WTC11 (cell line): ENCODE data around the gene PSD. TPM values are rescaled to one million over a fixed set of nuclear protein-coding genes. Genes with fewer than 3 reads are reported as not detected.

Experiments
- ATAC-seq: fragments of 200-7000 bp; cut with Tn5 transposase; 2 replicates; pipeline ENCODE4 v1.10.0; 2021; ENCODE audit warnings: mild to moderate bottlenecking, moderate library complexity
- CTCF ChIA-PET: fragments of 300-600 bp; sonication (Branson Sonifier 250); formaldehyde crosslinking; loops from one replicate; lab custom pipeline; 2021; ENCODE audit warnings: antibody characterized with exemption; lab: Charles Lee
- POLR2A ChIA-PET: fragments of 350-600 bp; sonication (Branson Sonifier 250); formaldehyde crosslinking; loops from one replicate; lab custom pipeline; 2021; ENCODE audit warnings: antibody characterized with exemption; lab: Charles Lee
- DNase-seq: peaks from one replicate; pipeline ENCODE4 v3.0.0; 2021; ENCODE audit warnings: low spot score
- H3K27ac Mint-ChIP-seq: 2 replicates; pipeline ENCODE4 v1.8.0; 2021; ENCODE audit warnings: mixed read lengths
- H3K27me3 Mint-ChIP-seq: 2 replicates; pipeline ENCODE4 v1.8.0; 2021; ENCODE audit warnings: low read depth, mild to moderate bottlenecking, moderate library complexity, mixed read lengths
- H3K36me3 Mint-ChIP-seq: 2 replicates; pipeline ENCODE4 v1.8.0; 2021; ENCODE audit warnings: mixed read lengths
- H3K4me1 Mint-ChIP-seq: 2 replicates; pipeline ENCODE4 v1.8.0; 2022; ENCODE audit warnings: mixed read lengths
- H3K4me3 Mint-ChIP-seq: 2 replicates; pipeline ENCODE4 v1.8.0; 2021; ENCODE audit warnings: mild to moderate bottlenecking, moderate library complexity, mixed read lengths
- H3K9me3 Mint-ChIP-seq: 2 replicates; pipeline ENCODE4 v1.8.0; 2021; ENCODE audit warnings: mixed read lengths
- CDX4 ChIP-seq: fragments of 250-450 bp; sonication (Bioruptor Pico); IDR thresholded peaks from 2 replicates; pipeline ENCODE4 v1.9.0; 2021; ENCODE audit warnings: moderate library complexity, mild to moderate bottlenecking, inconsistent platforms, borderline replicate concordance
- CREM ChIP-seq: sonication (generic); formaldehyde crosslinking; IDR thresholded peaks from 2 replicates; pipeline ENCODE4 v1.8.1; 2022; ENCODE audit warnings: mild to moderate bottlenecking, missing genetic modification reagents, moderate library complexity
- E2F5 ChIP-seq: sonication (generic); formaldehyde crosslinking; IDR thresholded peaks from 2 replicates; pipeline ENCODE4 v1.8.1; 2022; ENCODE audit warnings: mild to moderate bottlenecking, moderate library complexity, missing genetic modification reagents
- ERG ChIP-seq: fragments of 250-450 bp; sonication (Bioruptor Pico); IDR thresholded peaks from 2 replicates; pipeline ENCODE4 v1.8.0; 2021; ENCODE audit warnings: mild to moderate bottlenecking
- FOXK1 ChIP-seq: sonication (generic); formaldehyde crosslinking; IDR thresholded peaks from 2 replicates; pipeline ENCODE4 v1.8.0; 2022; ENCODE audit warnings: mild to moderate bottlenecking, moderate library complexity, missing genetic modification reagents
- FOXP4 ChIP-seq: sonication (generic); formaldehyde crosslinking; IDR thresholded peaks from 2 replicates; pipeline ENCODE4 v1.8.0; 2022; ENCODE audit warnings: mild to moderate bottlenecking, missing genetic modification reagents
- GABPB1 ChIP-seq: sonication (generic); formaldehyde crosslinking; IDR thresholded peaks from 2 replicates; pipeline ENCODE4 v1.8.1; 2023; ENCODE audit warnings: mild to moderate bottlenecking, missing genetic modification reagents
- IRF1 ChIP-seq: sonication (generic); formaldehyde crosslinking; IDR thresholded peaks from 2 replicates; pipeline ENCODE4 v1.8.0; 2023; ENCODE audit warnings: missing genetic modification reagents
- MLX ChIP-seq: sonication (generic); formaldehyde crosslinking; IDR thresholded peaks from 2 replicates; pipeline ENCODE4 v1.8.1; 2023; ENCODE audit warnings: mild to moderate bottlenecking, missing genetic modification reagents, moderate library complexity
- MYBL2 ChIP-seq: sonication (generic); formaldehyde crosslinking; IDR thresholded peaks from 2 replicates; pipeline ENCODE4 v1.8.1; 2023; ENCODE audit warnings: mild to moderate bottlenecking, moderate library complexity, missing genetic modification reagents
- RORB ChIP-seq: fragments of 250-450 bp; sonication (Bioruptor Pico); IDR thresholded peaks from 2 replicates; pipeline ENCODE4 v1.9.0; 2021; ENCODE audit warnings: mild to moderate bottlenecking
- SOX15 ChIP-seq: fragments of 250-450 bp; sonication (Bioruptor Pico); IDR thresholded peaks from 2 replicates; pipeline ENCODE4 v1.9.0; 2021; ENCODE audit warnings: mild to moderate bottlenecking
- TEAD1 ChIP-seq: sonication (generic); formaldehyde crosslinking; IDR thresholded peaks from 2 replicates; pipeline ENCODE4 v1.8.0; 2022; ENCODE audit warnings: mild to moderate bottlenecking, missing genetic modification reagents
- ZNF138 ChIP-seq: sonication (generic); formaldehyde crosslinking; conservative IDR thresholded peaks from 2 replicates; pipeline ENCODE4 v1.8.1; 2022; ENCODE audit warnings: mild to moderate bottlenecking, moderate library complexity, missing genetic modification reagents
- ZNF263 ChIP-seq: sonication (generic); formaldehyde crosslinking; IDR thresholded peaks from 2 replicates; pipeline ENCODE4 v1.8.1; 2022; ENCODE audit warnings: low read depth, mild to moderate bottlenecking, moderate library complexity, missing genetic modification reagents
- total RNA-seq: library from RNA; stranded (reverse); gene quantifications from 3 replicates; pipeline ENCODE4 v1.2.3, GENCODE V29; 2021
- TF ChIP-seq, protein P1 (sequence below): fragments of 250-450 bp; sonication (Bioruptor Pico); IDR thresholded peaks from 2 replicates; pipeline ENCODE4 v1.9.0; 2021; ENCODE audit warnings: mild to moderate bottlenecking, borderline replicate concordance

The PSD gene
- total RNA-seq, 1 experiment from 2014 or later = 12.5 TPM

- Mint-ChIP-seq H3K4me3 (no peak overlapping the region), H3K4me1 (peaks cover 4% of the 10 kb centered on the region), H3K27ac (no peak overlapping the region), H3K36me3 (no peaks in the 10 kb centered on the region; the same call in 1 of the 2 replicates), H3K9me3 (no peaks in the 10 kb centered on the region), H3K27me3 (peaks cover 33% of the 10 kb centered on the region)
- ATAC-seq (no peak), DNase-seq (no peak)
- ChIA-PET POLR2A (interaction anchor here (1.2 kb wide), 1 partner anchor 58 kb away, joined by 3 read pairs; no protein-coding TSS in a partner anchor), CTCF (interaction anchor here (0.5 to 4.8 kb wide), 31 partner anchors 9 to 296 kb away, joined by 3 to 68 read pairs (median 6); partner anchors contain the start of genes ACTR1A, C10orf95, CUEDC2 and FBXL15)
- TF ChIP-seq CREM (CRISPR knock-in tag) (no peak), MLX (CRISPR knock-in tag) (no peak)
Observed at GRCh38 chr10:102403115-102403514, 15.5 kb downstream of the PSD start.

- DNase-seq (no peak), ATAC-seq (no peak)
- H3K4me3 Mint-ChIP-seq = no peak overlapping the region
- ChIA-PET CTCF (interaction anchor here (0.7 to 4.8 kb wide), 8 partner anchors 8 to 181 kb away, joined by 3 to 68 read pairs (median 22); partner anchors contain the start of genes FBXL15 and NFKB2), POLR2A (no interaction called here)
- peaks cover 27% of the 10 kb centered on the region for H3K27me3 Mint-ChIP-seq
- H3K27ac Mint-ChIP-seq = no peak overlapping the region
- H3K9me3 Mint-ChIP-seq = no peaks in the 10 kb centered on the region
- no peak for TF ChIP-seq ERG (CRISPR knock-in tag)
- TF ChIP-seq MLX (CRISPR knock-in tag) = no peak
- no peak for TF ChIP-seq RORB
- TF ChIP-seq FOXP4 (CRISPR knock-in tag) = no peak
- no peak for TF ChIP-seq ZNF138 (CRISPR knock-in tag)
- TF ChIP-seq MYBL2 = no peak
- H3K36me3 Mint-ChIP-seq = no peaks in the 10 kb centered on the region; the same call in 1 of the 2 replicates
- H3K4me1 Mint-ChIP-seq = peaks cover 3% of the 10 kb centered on the region; the same call in 1 of the 2 replicates
Observed at GRCh38 chr10:102402512-102402896, 16.1 kb downstream of the PSD start.

- DNase-seq (no peak), ATAC-seq (no peak)
- Mint-ChIP-seq H3K9me3 (no peaks in the 10 kb centered on the region), H3K4me1 (peaks cover 3% of the 10 kb centered on the region; the same call in 1 of the 2 replicates), H3K27me3 (peaks cover 22% of the 10 kb centered on the region), H3K4me3 (no peak overlapping the region), H3K36me3 (no peaks in the 10 kb centered on the region; the same call in 1 of the 2 replicates), H3K27ac (no peak overlapping the region)
- POLR2A ChIA-PET = no interaction called here
- CTCF ChIA-PET = interaction anchor here (0.7 to 4.8 kb wide), 3 partner anchors 17 to 34 kb away, joined by 3 to 68 read pairs (median 49); partner anchors contain the start of gene FBXL15
- TF ChIP-seq CDX4 (CRISPR knock-in tag) = no peak
- no peak for TF ChIP-seq ERG (CRISPR knock-in tag)
- no peak for TF ChIP-seq SOX15
- TF ChIP-seq ZNF263 = no peak
- no peak for TF ChIP-seq E2F5
- no peak for TF ChIP-seq IRF1
- TF ChIP-seq TEAD1 (CRISPR knock-in tag) = no peak
- TF ChIP-seq, protein P1, sequence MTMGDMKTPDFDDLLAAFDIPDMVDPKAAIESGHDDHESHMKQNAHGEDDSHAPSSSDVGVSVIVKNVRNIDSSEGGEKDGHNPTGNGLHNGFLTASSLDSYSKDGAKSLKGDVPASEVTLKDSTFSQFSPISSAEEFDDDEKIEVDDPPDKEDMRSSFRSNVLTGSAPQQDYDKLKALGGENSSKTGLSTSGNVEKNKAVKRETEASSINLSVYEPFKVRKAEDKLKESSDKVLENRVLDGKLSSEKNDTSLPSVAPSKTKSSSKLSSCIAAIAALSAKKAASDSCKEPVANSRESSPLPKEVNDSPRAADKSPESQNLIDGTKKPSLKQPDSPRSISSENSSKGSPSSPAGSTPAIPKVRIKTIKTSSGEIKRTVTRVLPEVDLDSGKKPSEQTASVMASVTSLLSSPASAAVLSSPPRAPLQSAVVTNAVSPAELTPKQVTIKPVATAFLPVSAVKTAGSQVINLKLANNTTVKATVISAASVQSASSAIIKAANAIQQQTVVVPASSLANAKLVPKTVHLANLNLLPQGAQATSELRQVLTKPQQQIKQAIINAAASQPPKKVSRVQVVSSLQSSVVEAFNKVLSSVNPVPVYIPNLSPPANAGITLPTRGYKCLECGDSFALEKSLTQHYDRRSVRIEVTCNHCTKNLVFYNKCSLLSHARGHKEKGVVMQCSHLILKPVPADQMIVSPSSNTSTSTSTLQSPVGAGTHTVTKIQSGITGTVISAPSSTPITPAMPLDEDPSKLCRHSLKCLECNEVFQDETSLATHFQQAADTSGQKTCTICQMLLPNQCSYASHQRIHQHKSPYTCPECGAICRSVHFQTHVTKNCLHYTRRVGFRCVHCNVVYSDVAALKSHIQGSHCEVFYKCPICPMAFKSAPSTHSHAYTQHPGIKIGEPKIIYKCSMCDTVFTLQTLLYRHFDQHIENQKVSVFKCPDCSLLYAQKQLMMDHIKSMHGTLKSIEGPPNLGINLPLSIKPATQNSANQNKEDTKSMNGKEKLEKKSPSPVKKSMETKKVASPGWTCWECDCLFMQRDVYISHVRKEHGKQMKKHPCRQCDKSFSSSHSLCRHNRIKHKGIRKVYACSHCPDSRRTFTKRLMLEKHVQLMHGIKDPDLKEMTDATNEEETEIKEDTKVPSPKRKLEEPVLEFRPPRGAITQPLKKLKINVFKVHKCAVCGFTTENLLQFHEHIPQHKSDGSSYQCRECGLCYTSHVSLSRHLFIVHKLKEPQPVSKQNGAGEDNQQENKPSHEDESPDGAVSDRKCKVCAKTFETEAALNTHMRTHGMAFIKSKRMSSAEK (CRISPR knock-in tag) = no peak
- no peak for TF ChIP-seq FOXK1 (CRISPR knock-in tag)
- no peak for TF ChIP-seq GABPB1 (CRISPR knock-in tag)
- TF ChIP-seq MYBL2 = no peak
Observed at GRCh38 chr10:102401735-102402511, 16.7 kb downstream of the PSD start.
